Stimulated activated CD4-positive, alpha-beta T cell treated with anti-CD3 and anti-CD28 coated beads, TNF-alpha, amount 100 ng/mL, for 1 hour (primary cell): ENCODE results near the gene SLC7A8.

Source experiments
- DNase-seq, 3 donors: peaks; one replicate each; pipeline ENCODE4 v3.0.0-alpha.2; 2020; ENCODE audit warnings: low read depth in 3 of 3, low spot score in 1 of 3

SLC7A8 gene

DNA sequence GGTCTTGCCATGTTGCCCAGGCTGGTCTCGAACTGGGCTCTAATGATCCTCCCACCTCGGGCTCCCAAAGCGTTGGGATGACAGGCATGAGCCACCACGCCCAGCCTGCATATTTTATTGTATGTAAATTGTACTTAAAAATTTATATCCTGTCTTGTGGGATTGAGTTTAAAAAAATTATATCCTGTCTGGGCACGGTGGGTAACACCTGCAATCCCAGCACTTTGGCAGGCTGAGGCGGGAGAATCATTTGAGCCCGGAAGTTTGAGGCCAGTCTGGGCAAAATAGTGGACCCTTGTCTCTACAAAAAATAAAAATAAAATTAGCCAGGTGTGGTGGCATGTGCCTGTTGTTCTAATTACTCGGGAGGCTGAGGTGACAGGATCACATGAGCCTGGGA is 50.5 kb downstream of the SLC7A8 start:
- DNase-seq = no peak

DNA sequence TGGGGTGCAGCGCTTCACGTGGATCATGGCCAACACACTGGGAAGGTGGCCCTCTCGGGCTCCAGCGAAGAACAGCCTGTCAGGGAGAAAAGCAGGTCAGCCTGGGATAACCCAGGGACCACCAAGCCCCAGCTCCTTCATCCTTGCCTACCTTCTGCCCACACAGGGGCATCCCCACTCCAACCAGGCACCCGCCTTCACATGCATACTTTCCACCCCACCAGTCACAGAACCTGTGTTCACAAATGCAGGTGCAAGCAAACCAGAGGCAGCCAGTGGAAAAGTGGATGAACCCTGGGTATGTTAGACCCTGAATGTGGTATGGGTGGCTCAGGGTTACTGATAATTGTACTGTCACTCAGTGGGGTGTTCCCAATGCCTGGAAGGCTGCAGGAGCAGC is 52.0 kb downstream of the SLC7A8 start:
- DNase-seq = no peak

DNA sequence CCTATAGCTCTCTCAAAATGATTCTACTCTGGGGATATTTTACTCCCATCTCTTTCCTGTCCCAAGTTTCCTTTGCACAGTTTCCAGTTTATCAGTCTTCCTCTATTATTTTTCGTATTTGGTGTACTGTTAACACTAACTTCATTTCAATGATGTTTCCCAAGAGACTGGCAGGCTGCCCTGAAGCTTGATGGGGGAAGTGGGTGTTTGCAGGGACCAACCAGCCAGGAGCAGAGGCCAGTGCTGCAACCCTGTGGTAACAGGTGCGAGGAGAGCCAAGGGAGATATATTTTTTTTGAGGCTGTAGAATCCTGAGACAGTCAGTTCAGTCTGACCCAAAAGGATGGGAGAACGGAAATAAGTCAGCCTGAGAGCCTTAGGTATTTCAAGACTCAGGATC is 52.6 kb downstream of the SLC7A8 start:
- no peak for DNase-seq

DNA sequence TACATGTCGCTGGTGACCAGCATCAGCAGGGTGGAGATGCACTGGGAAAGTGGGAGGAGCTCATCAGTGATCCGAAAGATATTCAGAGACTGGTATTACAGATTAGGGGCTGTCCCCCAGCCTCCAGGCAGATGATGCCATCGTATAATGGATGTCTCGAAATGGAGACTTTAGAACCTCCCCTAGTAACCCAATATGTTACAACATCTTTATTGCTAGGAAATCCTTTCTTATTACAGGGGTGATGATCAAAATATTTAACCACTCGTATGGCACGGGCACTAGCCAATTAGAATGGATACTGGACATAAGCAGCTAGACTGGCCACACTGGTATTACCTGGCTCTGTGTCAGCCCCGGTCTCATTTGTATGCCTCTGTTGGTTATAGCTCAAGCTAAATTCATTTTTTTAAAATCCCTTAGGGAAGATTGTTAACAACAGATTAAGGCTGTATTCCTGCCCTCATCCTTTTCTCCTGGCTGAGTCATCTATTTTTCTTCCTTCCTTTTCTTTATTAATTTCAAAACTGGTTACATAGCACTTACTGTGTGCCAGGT is 53.6 kb downstream of the SLC7A8 start:
- DNase-seq = no peak

DNA sequence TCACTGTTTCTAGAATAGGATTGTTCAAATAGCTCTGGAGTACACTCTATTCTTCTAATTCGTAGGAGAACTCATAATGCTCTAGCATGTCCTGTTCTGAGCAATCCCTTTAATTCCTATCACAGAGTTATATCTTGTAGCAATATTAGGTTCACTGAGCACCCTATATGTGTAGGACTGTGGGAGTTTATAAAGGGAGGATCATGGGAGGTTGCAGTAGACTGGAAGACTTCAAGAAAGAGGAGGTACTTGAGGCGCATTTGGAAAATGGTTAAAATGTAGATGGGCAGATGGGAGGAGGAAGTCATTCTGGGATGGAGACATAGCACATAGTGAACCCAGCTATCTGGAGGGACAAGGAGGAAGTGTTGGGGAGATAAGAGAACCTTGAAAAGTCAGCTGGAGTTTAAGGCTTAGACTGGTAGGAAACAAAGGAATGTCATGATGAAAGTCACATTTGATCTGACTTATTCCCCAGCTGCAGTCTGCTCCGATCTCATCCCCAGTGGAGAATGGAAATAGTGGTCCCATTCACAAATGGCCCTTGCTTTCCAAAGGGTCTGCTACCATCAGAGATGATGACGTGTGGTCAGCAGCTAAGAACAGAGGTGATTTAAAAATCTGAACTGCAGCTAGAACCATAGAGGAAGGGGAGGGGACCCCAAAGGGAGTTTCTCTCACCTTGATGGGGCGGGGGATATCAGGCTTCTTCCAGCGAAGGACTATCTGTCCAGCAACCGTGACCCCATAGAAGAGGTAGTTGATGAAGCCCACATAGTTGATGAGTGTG is 54.3 kb downstream of the SLC7A8 start:
- no peak for DNase-seq

DNA sequence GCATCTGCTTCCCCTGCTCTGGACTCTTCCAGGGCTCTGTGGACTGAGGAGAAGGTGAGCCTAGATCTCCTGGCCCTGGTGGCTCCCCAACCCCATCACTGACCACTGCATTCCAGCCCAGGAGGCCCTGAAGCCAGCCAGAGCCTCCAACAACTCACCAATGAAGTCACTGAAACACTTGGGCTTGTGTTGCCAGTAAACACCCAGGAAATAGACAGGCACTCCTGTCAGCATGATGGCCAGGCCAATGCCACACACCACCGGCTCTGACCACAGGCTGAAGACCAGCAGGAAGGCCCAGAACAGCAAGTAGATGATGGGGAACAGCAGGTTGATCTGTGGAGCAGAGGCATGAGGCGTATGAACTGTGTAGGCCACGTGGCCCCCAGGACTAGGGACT is 55.6 kb downstream of the SLC7A8 start:
- no peak for DNase-seq

DNA sequence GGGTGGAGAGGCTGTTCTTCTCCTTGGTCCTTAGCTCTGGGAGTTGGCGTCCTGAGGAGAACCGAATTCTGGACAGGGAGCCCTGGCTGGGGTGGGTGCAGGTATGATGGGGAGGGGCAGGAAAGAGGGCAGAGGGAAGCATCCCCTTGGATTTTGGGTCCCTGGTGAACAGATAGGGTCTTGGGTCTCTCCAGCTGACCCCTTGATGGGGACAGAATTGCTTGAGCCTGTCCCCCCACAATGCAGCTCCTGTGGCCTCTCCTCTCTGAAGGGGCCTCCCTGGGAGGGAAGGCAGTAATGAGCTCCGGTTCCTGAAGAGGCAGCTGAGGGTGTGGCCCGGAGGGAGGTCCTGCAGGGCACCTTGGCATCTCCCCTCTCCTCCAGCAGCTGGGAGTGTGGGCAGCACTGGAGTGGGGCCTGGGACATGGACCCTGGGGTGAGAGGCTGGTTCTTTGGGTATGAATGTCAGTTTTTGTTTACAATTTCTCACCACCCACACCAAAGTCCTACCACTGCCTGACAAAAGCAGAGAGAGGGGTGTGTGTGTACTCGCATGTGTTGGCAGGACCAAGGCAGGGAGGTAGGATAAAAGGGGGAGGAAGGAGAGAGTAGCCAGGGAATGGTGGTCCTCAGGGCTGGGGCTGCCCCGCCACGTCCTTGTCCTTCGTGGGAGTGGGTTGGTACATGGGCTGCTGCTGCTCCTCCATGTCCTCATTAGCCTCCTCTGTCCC is 56.7 kb downstream of the SLC7A8 start:
- no peak for DNase-seq

DNA sequence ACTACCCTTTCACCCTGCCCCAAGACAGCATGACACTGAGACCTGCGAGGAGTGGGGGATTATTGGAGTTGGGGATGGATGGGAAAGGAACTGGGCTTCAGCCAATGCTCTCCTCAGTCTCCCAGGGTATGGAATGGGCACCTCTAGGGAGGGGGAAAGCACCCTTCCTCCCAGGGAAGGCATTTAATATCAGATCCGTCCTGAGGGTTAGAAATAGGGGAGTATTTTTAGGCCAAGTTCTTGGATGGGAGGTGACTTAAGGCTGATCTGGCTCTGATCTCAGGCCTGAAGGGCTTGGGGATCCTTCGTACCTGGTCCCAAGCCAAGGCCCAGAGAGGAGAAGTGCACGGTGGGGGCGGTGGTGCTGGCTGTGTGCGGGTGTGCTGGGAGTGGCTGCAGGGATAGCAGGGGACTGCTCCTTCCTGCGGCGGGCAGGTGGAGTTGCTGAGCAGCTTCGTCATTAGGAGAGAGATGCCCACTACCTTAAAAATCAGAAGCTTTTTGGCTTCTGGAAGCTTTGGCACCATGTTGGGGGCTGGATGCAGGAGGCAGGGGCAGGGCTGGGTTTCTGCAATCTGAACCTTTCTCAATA is 57.4 kb downstream of the SLC7A8 start:
- no peak for DNase-seq

DNA sequence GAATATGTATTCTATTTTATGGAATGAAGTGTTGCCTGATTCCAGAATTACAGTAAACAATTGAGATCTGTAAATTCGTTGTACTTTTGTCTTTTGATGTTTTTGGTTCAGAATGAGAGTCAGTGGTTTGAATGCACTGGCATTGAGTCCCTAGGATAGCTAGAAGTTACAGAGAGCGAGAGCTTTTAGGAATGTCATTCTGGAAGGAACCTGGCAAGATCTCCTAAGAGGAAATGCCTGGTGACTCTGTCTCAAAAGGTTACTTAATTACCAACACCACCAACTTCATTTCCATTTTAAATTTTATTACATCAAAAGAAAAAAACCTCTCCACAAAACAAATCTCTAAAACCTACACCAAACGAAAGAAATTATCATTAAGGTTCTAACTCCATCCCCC is 58.4 kb downstream of the SLC7A8 start:
- no peak for DNase-seq

DNA sequence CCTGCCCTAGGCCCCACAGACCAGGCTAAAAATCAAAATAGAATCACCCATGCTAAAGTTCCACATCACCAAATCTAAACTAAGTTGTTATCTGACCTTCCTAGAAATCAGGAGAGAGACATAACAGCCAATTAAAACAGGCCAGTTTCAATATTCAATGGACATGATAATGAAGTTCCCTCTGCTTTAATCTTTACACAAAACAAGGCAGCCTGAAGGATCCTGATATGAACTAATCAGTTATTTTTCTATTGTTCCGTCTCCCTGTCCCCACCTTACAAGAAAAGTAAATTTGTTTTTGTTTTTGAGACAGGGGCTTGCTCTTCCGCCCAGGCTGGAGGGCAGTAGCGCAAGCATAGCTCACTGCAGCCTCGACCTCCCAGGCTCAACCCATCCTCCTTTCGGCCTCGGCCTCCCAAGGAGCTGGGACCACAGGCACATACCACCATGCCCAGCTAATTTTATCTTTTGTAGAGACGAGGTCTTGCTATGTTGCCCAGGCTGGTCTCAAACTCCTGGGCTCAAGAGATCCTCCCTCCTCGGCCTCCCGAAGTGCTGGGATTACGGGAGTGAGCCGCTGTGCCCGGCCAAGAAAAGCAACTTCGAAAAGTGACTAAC is 59.0 kb downstream of the SLC7A8 start:
- DNase-seq = no peak

DNA sequence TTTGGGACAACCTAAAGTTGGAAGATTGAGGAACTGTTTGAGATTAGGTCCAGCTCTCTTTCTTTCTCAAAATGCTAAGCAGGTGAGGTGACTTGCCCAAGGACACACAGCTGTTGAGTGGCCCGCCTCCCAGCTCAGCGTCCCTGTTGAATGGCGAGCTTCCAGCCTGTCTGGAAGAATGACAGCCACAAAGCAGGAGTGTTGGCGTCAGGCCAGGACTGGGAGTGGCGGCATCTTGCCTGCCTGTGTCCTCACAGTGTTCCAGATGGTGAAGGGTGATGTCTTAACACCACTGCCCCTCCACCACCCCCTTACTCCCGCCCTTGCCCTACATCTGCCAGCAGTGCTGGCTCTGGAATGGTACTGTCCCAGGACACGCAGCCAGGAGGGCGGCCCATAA is 60.0 kb downstream of the SLC7A8 start:
- no peak for DNase-seq

DNA sequence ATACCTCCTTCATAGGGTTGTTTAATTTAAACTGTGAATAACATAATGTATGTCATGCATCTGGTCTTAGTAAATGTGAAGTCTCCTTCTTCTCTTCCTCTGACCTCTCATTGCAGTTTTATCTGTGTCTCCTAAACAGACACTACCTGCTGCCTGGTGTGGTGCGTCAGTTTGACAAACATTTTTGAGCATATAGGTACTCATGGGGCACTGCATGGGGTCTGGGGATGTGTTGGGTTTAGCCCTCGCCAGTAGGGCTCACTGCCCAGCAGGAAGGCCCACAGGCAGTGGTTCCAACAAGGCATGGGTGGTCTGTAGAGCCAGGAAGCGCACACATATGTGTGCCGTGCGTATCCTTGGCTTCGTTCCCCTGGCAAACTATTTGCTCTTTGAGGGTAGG is 61.4 kb downstream of the SLC7A8 start:
- DNase-seq = no peak

DNA sequence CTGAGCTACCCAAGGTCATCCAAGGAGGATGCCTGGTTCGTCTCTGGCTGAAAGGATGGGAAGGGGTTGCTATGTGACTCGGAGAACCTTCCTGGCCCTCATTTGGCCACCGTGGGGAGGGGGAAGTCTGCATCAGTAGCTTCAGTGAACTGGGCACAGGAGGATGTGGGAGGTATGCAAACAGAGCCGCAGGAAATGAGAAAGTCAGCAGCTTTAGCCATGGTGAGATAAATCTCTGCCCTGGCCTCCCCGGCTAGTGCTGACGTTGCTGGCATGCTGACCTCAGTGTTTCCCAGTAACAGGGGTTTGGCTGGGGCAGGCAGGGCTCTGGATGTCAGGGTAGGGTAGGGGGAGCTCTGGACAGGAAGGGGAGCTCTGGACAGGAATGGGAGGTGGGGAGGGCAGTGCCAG is 62.1 kb downstream of the SLC7A8 start:
- DNase-seq = no peak

DNA sequence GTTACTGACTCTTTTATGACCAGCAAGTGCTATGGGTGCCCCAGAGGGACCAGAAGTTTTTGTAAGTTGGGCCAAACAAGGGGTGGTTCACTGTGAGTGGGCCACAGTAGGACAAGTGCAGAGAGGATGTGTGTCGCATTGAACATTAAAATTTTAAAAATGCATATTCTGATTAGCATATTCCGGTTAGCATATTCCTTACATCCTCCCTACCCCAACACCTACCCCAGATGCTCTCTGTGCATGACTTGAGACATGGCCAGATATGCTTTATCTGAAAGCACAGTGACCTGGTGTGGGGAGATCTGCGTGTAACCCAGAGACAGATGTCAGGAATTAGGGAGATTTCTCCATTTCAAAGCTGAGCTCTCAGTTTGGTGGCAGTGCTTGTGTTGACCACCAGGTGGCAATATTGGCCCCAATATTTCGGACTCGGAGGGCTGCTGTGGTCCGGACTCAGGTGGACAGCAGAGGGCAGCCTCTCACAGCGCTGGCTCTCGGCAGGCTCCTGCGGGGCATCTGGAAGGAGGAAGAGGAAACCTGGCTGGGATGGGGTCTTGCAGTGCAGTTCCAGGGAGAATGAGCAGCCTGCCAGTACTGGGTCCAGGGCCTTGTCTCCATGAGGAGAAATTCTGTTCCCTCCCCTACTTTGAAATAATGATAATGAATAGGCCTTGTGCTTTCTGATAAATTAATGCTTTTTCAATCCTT is 62.8 kb downstream of the SLC7A8 start:
- DNase-seq = peak; percentile 46 to 57 (median 55)

DNA sequence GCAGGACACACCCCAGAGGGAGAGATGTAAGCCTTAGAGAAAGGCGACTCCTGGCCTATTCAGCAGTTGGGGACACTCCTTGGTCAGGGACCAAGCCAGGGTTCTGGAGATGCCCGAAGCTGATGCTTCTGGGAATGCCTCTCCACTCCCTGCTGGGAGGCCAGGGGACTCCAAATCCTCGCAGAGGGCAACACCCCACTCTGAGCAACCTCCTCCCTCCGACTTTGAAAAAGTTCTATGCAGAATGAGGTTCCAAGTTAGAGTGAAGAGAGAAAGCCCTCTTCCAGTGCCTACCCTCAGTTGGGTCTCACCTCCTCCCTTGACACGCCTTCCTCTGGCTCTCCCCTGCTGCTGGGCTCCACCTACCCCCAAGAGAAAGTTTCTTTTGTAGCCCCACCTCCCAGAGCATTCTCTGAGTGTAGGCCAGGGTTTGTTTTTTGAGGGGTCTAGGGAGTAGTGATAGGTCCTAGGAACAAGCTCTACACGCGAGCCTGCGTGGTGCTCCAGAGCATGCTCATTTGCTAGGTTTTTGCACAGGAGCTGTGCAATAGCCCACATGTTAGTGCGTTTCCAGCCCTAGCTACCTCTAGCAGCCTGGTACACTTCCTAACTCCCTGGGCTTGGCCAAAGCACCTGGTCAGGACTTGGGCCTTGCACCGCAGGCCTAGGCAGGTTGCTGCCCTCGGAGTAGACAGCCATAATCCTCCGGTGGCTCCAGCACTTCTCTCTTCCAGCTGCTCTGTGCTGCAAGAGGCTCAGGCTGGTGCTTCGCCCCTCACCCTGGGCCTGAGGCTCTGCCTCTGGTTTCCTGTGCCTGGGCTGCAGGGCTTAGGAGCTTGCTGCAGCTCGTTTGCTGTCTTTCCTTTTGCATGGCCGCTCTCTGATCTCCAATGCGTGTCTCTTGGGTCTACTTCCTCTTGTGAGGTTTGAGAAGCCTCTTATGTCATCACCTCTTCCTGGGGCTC is 63.8 kb downstream of the SLC7A8 start:
- no peak for DNase-seq

DNA sequence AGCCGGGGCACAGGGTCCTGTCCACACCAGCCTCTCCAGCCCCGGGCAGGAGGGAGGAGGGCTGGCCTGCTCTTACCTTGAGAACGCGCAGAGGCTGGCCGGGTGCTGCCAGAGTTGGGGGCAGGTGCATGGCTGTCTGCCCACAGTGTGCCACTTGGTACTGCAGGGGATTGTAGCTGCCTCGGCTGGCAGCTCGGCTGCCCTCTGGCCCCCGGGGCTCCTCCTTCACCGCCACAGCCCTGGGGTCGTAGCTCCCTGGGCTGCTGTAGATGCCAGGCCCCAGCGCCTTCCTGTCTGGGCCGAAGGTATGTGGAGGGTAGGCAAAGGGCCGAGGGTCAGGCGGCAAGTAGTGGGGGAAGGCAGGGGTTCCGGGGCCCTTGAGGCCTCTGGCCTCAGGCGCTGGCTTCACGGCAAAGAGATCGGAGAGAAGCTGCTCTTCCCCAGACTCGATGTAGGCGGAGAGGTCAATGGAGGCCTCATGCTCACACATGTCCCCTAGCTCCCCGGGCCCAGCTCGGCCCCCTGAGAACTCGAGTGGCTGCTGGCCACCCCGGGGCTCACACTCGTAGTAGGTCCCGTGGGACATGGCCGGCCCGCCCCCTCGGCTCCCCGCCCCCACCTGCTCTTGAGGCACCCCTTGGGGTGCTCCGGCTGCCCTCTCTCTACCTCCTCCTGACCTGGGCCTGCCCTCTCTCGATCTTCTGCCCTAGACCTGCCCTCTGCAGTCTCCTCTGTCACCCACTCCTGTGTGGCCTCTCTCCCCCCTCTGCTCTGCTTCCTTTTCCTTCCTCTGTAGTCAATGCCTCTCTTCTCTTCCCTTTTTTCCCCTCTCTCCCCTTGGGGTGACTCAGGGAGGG is 64.7 kb downstream of the SLC7A8 start, which contains the start of gene CEBPE:
Gene CEBPE (minus strand): TSS at position 750 of the 857 bp plus-strand sequence. CDS start 164 bp downstream, at position 586.
- DNase-seq = no peak

DNA sequence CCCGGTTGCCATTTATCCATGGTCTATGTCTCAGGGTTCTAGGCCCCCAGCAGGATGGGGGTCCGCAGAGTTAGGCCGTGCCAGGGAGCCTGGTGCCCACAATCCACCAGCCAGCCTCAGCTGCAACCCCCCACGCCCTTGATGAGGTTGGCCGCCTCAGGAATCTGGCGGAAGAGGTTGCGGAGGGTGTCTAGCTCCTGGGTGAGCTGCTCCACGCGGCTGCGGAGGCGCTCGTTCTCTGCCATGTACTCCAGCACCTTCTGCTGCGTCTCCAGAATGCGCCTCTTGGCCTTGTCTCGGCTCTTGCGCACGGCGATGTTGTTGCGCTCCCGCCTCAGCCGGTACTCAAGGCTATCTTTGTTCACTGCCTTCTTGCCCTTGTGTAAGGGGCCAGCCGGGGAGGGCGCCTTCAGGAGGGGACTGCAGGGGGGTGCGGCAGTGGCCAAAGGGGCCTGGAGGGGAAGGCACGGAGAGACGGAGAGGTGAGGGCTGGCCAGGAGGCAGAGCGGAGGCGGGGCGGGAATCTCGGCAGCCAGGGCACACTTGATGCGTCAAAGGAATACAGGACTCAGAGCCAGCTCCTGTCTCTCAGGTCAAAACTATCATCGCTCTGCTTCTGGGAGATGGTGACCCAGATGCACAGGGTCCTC is 66.0 kb downstream of the SLC7A8 start:
- no peak for DNase-seq

DNA sequence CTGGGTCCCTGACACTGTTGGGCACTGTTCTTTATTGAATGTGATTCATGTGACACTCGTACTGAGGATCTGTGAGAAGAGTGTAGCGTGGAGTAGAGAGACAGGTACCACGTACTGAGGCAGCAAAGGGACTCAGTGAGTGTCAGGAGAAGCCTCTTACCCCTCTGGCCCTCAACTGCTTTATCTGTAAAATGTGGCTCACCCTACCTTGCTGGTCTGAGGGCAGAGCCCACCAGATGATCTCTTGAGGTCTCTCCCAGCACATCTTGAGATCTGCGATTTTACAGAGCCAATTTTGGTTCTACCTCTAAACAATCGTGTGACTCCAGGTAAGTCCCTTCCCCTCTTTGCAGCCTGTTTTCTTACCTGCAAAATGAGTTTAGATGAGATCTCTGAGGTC is 67.5 kb downstream of the SLC7A8 start:
- DNase-seq = no peak
